ENCODE results near the gene CACNA1G.
A peak's percentile ranks its signal among the peaks of the same experiment; 100 is the strongest.

CACNA1G gene

DNA sequence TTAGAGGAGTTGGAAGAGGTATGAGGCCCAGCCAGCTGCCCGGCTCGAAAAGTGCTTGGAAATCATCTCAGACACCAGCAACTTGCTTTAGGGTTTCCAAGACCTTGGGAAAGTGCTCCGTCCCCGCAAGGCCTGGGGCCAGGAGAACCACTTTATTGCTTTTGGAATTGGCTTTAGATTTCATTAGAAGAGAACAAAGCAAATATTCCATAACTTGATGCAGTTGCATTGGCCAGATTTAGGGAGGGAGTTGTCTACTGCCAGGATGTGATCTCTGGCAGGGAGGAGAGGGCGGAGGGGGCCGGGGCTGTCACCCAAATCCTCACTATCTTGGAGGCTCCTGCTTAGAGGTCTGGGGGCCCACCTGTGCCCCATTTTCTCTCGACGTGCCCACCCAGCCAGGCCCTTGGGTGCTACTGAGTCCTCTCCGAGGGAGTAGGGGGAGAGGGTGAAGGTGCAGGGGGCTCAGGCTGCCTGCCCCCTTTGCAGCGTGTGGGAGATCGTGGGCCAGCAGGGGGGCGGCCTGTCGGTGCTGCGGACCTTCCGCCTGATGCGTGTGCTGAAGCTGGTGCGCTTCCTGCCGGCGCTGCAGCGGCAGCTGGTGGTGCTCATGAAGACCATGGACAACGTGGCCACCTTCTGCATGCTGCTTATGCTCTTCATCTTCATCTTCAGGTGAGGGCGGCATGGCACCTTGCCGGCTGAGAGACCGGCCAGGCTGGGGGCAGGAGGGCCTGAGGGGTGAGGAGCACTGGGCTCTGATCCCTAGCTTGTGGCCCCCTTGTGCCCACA is 30.6 kb downstream of the CACNA1G start:
- no peak for DNase-seq

DNA sequence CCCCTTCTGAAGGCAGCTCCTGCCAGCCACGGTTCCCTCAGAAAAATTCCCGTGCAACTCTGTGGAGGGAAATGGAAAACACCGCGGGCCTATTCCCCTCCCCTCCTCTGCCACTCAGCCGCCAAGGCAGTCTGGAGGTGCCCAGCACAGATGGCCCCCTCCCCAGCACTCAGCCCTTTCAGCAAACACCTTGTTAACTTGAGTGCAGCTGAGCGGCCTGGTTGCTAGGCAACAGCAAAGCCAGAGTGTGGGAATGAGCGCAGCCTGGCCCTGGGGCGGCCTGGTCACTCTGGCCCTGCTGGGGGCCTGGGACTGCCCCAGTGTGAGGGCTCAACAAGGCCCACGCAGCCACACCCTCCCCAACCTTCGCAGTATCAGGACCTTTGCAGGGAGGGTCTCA is 32.8 kb downstream of the CACNA1G start:
- DNase-seq = no peak

DNA sequence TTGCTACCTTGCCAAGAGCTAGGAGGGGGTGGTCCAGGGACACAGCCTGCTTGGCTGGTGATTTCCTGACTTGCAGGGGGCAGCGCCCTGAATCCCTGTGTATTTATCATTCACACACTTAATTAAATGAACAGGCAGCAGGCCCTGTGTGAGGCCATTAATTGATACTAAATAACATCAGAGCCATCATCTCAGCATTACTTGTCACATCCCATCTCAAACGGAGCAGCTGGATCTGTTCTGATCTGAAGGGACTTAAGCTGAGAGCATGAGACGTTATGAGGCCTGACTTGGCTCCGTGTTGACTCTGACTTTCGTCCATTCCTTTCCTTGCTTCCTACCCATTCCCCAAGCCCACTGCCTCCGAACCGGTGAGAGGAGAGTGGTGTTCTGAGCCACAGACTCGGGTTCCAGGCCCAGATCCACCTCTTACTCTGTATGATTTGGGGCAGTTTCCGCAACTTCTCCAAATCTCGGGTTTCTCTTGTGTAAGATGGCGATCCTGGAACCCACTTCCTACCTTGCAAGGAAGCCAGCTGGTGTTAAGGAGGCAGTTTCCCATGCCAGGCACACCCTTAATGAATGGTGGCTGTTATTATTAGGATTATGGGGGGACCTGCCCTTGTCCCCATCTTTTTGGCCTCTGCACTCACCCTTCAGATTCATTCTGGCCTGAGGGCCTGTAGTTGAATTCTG is 33.8 kb downstream of the CACNA1G start:
- peak; percentile 40 for DNase-seq

DNA sequence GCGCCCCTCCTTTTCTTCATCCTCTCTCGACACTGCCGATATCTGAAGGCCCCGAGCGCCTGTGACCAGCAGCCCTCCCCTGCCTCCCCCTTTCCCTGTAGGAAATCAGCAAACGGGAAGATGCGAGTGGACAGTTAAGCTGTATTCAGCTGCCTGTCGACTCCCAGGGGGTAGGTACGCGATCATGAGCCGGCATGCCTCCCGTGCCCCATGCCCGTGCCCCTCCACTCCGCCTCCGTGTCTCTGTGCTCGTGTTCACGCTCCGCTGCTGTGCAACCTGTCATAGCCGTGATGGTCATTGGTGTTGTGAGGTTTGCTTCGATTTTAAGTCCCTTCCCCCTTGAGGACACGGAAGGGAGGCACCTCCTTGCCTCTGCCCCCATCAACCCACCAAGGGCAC is 34.4 kb downstream of the CACNA1G start:
- no peak for DNase-seq

DNA sequence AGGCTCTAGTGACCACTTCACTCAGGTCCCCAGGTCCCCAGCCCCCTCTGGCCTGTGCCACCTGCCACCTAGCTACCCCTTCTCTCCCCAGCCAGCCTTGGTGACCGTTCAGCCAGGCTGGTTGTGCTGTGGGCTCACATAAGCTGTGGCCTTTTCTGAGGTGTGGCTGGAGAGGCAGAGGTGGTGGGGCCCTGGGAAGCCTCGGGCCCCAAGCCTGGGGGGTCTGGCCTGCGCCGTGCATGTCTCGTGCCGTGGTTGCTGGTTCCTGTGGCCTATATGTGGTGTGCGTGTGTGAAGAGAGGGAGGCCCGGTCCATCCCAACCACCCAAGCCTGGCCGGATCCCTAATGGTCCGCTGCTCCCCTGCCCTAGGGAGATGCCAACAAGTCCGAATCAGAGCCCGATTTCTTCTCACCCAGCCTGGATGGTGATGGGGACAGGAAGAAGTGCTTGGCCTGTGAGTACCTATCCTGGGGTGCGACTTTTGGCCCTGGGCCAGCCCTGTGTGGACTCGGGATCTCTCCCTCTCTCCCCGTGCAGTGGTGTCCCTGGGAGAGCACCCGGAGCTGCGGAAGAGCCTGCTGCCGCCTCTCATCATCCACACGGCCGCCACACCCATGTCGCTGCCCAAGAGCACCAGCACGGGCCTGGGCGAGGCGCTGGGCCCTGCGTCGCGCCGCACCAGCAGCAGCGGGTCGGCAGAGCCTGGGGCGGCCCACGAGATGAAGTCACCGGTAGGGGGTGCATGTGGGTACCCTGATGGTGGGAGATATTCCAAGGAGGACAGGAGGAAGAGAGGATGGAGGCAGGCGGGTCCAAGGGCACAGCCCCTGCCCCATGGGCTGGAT is 35.9 kb downstream of the CACNA1G start:
- DNase-seq = no peak

DNA sequence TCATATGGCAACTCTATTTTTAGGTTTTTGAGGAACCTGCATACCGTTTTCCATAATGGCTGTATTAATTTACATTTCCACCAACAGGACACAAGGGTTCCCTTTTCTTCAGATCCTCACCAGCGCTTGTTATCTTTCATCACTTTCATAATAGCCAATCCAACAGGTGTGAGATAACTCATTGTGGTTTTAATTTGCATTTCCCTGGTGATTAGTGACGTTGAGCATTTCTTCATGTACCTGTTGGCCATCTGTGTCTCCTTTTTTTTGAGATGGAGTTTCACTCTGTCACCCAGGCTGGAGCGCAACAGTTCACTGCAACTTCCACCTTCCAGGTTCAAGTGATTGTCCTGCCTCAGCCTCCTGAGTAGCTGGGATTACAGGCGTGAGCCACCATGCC is 38.0 kb downstream of the CACNA1G start:
- no peak for DNase-seq

DNA sequence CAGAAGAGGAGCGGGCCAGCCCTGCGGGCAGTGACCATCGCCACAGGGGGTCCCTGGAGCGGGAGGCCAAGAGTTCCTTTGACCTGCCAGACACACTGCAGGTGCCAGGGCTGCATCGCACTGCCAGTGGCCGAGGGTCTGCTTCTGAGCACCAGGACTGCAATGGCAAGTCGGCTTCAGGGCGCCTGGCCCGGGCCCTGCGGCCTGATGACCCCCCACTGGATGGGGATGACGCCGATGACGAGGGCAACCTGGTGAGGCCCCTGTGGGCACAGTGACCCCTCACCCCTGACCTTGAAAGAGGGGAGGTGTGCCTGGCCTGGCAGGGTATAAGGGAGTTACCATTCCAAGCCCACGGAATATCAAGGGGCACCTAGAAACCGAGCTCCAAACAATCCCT is 39.1 kb downstream of the CACNA1G start:
- DNase-seq = no peak

DNA sequence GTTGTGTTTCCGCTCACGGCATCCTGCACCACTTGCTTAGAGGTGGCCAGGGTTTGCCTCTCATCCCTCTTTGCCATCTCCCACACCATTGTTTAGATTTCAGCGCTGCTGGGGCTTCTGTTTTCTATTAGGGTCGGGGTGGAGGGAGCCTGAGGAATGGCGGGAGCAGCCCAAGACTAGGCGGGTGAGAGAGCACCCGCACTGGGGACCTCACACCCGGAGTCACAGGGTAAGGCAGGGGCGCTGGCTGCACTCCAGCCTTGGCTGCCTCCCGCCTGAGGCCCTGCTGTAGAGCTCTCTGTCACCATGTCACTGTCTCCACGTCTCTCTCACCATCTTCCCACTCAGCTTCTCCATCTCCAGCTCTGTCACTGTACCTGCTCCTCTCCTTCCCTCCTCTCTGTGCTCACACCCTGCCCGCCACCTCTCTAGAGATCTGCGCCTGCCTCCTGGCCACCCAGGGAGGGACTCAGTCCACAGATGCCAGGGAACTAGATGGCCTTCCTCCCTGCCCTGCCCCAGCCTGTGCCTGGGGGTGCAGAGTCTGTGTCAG is 41.4 kb downstream of the CACNA1G start:
- no peak for DNase-seq

DNA sequence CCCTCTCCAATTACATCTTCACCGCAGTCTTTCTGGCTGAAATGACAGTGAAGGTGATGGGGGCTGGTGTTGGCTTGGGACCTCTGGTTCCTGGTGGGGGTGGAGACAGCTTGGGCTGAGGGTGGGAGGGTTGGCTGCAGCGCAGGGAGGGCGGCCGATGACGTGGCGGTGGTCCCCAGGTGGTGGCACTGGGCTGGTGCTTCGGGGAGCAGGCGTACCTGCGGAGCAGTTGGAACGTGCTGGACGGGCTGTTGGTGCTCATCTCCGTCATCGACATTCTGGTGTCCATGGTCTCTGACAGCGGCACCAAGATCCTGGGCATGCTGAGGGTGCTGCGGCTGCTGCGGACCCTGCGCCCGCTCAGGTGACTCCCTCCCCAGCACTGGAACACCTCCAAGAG is 42.3 kb downstream of the CACNA1G start:
- no peak for DNase-seq

DNA sequence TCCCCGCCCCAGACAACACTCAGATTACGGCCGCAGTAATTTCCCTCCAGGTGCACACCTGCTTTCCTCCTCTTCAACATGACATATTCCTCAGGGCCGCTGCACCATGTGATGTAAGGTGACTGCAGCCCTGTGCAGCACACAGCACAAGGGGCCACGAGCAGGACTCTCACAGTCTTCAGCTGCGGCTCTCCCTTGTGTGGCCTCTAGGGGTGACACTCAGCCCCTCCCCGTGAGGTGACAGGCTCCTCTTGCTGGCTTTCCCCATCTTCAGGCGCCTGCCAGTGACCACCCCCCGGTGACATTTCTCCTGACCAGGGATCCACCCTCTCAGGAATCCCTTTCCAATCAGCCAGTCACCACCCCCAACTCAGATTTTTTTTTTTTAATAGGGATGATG is 42.8 kb downstream of the CACNA1G start:
- DNase-seq = no peak

DNA sequence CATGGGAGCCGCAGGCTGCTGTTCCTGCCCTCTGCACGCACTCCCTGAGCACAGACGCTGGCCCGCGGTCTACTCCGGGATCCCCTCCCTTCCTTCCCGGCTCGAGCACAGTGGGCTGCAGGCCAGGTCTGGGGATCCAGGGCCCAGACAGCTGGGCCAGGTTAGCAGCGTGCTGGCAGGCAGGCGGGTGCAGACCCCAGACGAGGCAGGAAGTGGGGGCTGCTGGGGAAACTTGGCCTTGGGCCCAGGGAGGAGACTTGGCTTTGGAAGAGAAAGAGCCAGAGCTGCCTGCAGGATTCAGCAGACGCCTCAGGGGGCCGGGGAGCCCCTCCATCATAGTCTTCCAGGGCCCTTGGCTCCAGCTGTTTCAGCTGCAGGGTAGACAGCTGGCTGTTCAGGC is 44.0 kb downstream of the CACNA1G start:
- DNase-seq = no peak

DNA sequence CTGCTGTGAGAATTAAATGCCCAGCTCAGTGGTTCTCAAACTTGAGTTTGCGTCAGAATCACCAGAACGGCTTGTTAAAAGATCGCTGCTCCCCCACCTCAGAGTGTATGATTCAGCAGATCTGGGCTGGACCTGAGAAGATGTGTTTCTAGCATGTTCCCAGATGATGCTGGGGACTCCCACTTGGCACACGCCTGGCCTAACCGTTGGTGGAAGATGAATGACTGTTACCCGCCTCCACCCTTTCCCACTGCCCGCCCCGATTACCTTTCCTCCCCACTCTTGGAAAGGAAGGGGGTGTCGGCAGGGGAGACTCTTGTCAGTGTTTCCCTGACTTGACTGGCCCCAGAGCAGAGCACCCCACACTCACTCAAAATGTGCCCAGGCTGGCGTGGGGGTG is 44.9 kb downstream of the CACNA1G start:
- DNase-seq = no peak

DNA sequence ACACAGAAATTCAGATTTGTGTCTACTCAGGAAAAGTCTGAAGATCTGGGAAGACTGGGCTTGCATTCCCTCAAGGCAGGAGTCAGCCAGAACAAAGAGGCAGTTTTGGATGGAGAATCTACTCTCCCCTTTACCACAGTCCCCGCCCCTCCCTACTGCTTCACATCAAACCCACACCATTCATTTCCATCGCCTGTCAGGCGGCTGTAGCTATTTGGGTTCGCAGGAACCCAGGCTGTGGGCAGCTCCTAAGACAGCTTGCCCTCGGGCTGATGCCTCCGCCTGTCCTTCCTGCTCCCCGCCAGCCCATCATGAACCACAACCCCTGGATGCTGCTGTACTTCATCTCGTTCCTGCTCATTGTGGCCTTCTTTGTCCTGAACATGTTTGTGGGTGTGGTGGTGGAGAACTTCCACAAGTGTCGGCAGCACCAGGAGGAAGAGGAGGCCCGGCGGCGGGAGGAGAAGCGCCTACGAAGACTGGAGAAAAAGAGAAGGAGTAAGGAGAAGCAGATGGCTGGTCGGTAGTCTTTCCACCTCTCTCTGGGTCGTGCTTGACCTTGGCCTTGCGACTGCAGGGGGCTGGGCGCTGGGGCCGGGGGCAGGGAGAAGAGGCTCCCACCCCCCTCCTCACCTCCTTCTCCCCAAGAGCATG is 47.1 kb downstream of the CACNA1G start:
- DNase-seq = peak; percentile 30

DNA sequence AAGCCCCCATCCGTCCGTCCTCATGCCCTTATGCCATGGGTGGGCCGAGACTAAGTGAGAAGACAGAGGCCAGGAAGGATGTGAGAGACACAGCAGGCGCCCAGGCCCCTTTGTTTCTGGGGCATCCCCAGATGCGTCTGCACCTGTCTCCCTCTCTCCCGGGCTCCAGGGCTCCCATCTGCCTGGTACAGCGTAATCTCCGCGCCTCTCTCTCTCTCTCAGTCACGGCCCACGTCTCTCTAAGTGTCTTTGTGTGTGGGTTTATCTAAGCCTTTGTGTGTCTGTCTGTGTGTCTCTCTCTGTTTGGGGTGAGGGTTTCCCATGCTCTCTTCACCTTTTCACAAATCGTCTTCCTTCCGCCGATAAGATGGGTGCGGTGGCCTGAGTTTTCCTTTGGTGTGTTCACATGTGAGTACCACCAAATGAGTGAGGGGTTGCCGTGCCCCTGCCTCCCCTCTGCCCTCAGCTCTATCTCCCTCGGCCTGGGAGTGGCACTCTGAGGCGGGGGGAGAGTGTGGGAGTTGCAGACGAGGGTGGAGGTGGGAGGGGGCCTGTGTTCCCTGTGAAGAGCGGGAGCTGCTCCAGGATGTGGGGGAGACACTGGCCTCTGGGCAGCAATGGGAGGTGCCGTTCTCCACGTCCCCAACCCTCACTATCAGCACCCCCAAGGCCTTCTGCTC is 48.3 kb downstream of the CACNA1G start:
- no peak for DNase-seq

DNA sequence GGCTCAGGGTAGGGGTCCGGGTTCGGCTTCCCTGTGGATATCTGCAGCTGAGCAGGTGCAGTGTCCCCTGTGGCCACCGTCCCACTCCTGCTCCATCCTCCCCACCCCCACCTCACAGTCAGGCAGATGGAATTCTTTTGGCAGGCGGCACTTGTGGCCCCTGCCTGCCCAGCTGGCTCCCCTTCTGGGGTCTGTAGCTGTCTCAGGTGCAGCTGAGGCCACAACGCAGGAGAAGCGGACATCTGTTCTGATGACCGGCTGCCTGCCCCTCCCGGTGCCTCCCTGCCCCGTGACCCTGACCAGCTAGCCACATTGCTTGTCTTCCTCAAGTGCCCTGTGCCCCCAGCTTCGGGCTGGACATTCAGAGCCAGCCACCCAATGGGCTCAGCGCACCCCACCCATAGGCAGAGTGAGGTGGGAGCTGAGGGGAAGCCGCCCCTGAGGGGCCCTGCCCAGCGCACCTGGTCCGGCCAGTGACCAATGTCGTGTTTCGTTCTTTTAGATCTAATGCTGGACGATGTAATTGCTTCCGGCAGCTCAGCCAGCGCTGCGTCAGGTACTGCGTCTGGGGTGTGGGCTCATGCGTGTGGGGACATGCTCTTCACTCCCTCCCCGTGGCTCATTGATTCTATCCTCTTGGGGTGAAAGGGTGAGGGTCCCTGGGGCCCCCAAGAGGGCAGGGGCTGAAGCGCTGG is 49.0 kb downstream of the CACNA1G start:
- DNase-seq = no peak

DNA sequence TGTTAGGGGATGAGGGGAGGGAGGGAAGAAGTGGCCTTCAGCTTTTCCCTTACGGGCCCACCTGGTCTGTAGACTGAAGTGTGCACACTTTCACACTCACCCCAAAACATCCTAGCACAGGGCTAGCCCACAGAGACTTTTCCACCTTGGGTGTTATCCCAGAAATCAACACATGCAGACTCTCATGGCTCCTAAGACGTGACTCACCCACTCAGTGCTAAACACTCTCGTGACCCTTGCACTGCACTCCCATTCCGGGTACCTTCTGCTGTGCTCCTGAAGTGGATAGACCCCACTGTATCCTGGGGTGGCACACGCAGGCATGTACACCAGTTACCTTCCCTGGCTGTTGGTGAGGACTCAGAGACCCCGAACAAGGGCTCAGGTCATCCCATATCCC is 51.1 kb downstream of the CACNA1G start:
- DNase-seq = no peak

DNA sequence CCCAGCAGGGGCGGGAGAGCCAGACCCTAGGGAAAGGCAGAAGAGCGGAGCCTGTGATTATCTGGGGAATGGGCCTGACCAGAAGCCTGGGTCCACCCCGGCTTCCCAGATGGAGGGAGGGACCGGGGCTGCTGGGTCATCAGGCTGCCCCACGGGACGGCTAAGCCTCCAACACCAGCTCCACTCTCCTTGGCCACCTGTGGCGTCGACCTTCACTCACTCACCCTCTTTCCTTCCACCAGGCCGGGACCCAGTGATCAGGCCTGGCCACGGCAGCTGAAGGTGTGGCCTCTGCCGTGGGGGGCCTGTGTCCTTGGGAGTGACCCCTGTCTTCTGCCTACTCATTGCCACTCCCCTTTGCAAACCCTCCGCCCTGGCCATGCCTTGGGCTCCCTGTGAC is 51.8 kb downstream of the CACNA1G start:
- no peak for DNase-seq

DNA sequence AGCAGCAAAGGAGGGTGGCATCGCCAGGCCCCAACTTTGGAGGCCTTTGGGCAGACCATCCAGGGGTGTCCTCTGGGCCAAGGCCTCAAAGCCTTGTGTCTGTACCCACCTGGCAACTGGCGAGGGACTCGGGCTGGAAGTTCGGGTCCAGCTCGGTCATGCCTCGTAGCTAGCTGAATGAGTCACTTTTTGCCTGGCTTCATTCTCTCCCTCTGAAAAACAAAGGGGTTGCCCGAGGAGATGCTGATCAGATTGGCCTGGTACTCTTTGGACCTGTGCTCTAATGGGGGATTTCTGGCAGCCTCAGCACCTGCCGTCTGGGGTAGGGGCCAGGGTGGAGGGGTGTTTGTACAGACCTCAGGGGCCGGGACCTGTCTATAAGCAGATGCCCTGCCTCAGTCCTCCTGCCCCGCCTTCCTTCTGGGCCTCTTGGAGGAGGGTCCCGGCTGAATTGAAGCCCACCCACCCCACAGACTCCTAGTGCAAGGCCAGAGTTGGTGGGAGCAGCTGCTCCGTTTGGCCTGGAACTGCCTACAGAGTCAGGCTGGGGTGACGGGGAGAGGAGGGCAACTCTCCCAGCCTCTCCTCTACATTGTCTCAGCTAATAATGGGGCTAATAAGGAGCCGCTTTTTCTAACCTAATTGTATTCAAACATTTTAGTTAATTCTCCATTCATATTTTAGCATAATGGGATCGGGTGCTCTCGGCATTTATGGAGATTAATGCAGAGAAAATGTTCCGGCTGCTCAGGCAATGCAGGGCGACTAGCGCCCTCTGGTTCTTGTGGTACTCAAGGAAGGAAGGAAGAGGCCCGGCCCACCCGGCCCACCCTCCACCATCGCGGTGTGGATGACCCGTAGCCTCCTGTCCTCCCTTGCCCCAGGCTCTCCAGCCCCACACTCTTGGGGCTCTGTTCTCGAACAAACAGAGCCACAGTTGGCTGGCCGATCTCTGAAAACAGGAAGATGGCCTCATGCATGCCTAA is 52.8 kb downstream of the CACNA1G start:
- DNase-seq = no peak

DNA sequence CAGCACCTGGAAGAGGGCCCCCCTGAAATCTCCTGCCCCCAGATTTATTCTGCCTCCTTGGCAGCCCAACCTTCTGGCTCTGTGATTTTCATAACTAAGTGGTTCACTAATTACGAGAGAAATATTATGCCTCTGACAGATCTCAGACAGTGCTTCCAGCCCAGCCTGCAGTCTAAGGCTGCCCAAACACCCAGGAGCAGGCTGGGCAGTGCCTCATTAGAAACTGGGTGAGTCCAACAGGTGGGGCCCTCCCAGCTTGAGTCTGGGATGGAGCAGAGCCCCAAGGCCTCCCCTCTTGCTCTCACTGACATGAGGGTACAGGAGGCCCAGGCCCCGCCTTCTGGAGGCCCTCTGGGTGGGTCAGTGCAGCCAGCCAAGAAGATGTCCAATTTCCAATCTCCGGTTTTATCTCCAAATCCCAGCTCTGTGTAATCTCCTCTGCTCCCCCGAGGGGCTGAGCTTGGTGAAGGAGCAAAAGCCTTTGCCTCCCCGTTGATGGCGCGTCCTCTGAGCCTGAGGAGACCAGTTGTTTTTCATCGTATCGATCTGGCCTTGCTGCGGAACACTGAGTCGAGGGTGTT is 54.0 kb downstream of the CACNA1G start:
- DNase-seq = no peak

DNA sequence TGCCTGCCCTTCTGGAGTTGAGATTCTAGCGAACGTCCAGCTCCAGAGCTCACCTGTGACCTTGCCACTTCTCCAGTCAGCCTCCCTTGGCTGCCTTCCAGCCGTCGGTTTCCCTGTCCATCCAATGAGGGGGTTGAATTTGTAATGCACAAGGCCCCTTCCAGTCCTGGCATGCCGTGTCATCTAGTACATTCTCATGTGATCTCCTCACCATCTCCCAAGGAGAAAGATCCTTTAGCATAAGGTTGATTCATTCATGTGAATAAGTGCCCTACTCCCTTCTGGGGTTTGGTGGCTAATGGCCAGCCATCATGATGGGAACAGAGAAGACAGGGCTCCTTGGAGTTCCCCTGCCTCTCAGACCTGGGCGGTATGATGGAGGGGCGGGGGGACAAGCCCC is 55.3 kb downstream of the CACNA1G start:
- no peak for DNase-seq

Measured in inflammatory macrophage treated with lipopolysaccharide for 4 hours (primary cell).